GM13977 (cell line): ENCODE results near the gene PCDH9.

ENCODE experiments used
- DNase-seq: peaks from one replicate; pipeline ENCODE4 v3.0.0; 2012; ENCODE audit warnings: low spot score
- CTCF ChIP-seq: IDR thresholded peaks from 2 replicates; pipeline ENCODE4 v1.5.1; 2012; ENCODE audit warnings: mild to moderate bottlenecking, control low read depth; ENCODE audit not compliant: insufficient read depth; ENCODE audit errors: extremely low read depth, missing control alignments
- in situ Hi-C: fragments of 300-500 bp; cut with MboI; formaldehyde crosslinking; loops from one replicate; pipeline ENCODE4 v1.12.0; 2022; ENCODE audit warnings: low sequenced_read_pairs, low pct_unique_long_range_greater_than_20kb, mixed read lengths, inconsistent platforms; ENCODE audit not compliant: unreplicated experiment

PCDH9 gene

GRCh38 chr13:66377569-66377968 lies 852.6 kb downstream of the PCDH9 start:
- DNase-seq: no peak
- no peak for TF ChIP-seq CTCF
- in situ Hi-C loops: no loop called here

- TF ChIP-seq CTCF: no peak
- no peak for DNase-seq
- in situ Hi-C loops: no loop called here
Measured at GRCh38 chr13:66375756-66376155, 854.4 kb downstream of the PCDH9 start.

- DNase-seq: no peak
- in situ Hi-C loops: no loop called here
- TF ChIP-seq CTCF: no peak
Measured at GRCh38 chr13:66369666-66370065, 860.5 kb downstream of the PCDH9 start.

GRCh38 chr13:66367356-66367755 lies 862.8 kb downstream of the PCDH9 start:
- in situ Hi-C loops: no loop called here
- no peak for TF ChIP-seq CTCF
- DNase-seq: no peak

- no peak for TF ChIP-seq CTCF
- in situ Hi-C loops: no loop called here
Measured at GRCh38 chr13:66365101-66365500, 865.0 kb downstream of the PCDH9 start.

DNA sequence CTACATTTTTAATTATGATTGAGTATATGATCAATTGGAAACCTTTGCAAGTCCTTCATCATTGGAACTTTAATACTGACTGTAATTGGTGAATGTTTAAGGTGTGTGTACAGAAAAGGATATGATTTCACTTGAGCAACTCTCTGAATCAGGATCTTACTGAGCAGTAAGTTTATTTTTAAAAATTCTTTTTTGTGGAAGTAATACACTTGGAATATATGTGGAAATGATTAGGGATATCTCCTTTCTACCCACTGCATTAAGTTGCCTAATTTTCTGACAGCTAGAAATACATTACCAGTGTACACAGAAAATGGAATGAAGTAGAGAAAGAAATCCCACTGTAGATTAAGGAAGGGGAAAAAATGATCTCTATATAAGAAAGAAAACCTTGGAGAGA lies 865.8 kb downstream of the PCDH9 start:
- DNase-seq: no peak
- no peak for TF ChIP-seq CTCF
- in situ Hi-C loops: no loop called here

More at GRCh38 chr13:66365101-66365500, 865.0 kb downstream of the PCDH9 start:
- DNase-seq: no peak

DNA sequence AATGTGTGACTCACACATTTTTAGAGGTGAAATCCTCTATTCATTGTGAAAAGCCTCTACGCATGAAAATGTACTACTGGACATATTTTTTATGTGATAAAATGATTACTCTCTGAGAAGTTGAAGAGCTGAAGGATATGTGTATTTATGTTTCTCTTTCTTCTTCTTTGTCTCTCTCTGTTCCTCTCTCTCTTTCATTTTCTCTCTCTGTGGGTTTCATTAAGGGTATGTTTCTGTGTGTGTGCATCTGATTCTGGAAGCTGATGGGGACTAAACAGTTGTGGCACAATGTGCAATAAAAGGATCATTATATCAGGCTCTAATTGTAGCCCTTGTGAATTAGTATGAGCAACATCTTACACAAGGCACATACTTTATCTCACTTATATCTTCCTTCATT lies 867.7 kb downstream of the PCDH9 start:
- TF ChIP-seq CTCF: no peak
- DNase-seq: no peak
- in situ Hi-C loops: no loop called here
